H1 (cell line): Measurements from ENCODE around the gene ZNF839. TPM values are rescaled to one million over a fixed set of nuclear protein-coding genes. Genes with fewer than 3 reads are reported as not detected.

Experiments
- CTCF ChIA-PET: fragments of 300-600 bp; sonication (Branson Sonifier 250); formaldehyde crosslinking; loops from one replicate; lab custom pipeline; 2021; ENCODE audit not compliant: partially characterized antibody; lab: Charles Lee
- POLR2A ChIA-PET: fragments of 300-600 bp; sonication (Branson Sonifier 250); formaldehyde crosslinking; loops from one replicate; lab custom pipeline; 2021; ENCODE audit warnings: inconsistent platforms; ENCODE audit not compliant: partially characterized antibody; lab: Charles Lee
- DNase-seq, 2 experiments: peaks; one replicate each; pipeline versions ENCODE4 v3.0.0 to v3.0.0-alpha.2; 2010 to 2022; ENCODE audit warnings: low spot score in 2 of 2, low read depth in 1 of 2, mixed read lengths in 1 of 2
- FAIRE-seq: peaks from 2 replicates; lab custom pipeline; 2011; peaks lifted over from hg19 to GRCh38; lab: Jason Lieb, UNC
- H2AFZ ChIP-seq: 2 replicates; pipeline ENCODE4 v1.8.1; 2012; ENCODE audit warnings: low read length, inconsistent platforms
- H2AK5ac ChIP-seq: 2 replicates; pipeline ENCODE4 v1.6.1; 2013; ENCODE audit warnings: low read depth, low read length
- H2BK120ac ChIP-seq: replicated peaks from 2 replicates; pipeline ENCODE3; 2013; ENCODE audit warnings: low read depth, low read length, inconsistent platforms
- H2BK12ac ChIP-seq: 2 replicates; pipeline ENCODE4 v1.6.1; 2013; ENCODE audit warnings: low read depth, low read length
- H2BK15ac ChIP-seq: 2 replicates; pipeline ENCODE4 v1.6.1; 2013; ENCODE audit warnings: low read length
- H2BK20ac ChIP-seq: 2 replicates; pipeline ENCODE4 v1.6.1; 2013; ENCODE audit warnings: low read length
- H2BK5ac ChIP-seq: 2 replicates; pipeline ENCODE4 v1.6.1; 2013; ENCODE audit warnings: low read depth, low read length
- H3K14ac ChIP-seq: 2 replicates; pipeline ENCODE4 v1.6.1; 2013; ENCODE audit warnings: inconsistent platforms; ENCODE audit not compliant: insufficient read length
- H3K18ac ChIP-seq: 2 replicates; pipeline ENCODE4 v1.6.1; 2013; ENCODE audit warnings: low read length; ENCODE audit errors: extremely low read depth
- H3K23ac ChIP-seq: 2 replicates; pipeline ENCODE4 v1.6.1; 2013; ENCODE audit warnings: inconsistent platforms; ENCODE audit not compliant: insufficient read length
- H3K23me2 ChIP-seq: 2 replicates; pipeline ENCODE4 v1.6.1; 2013; ENCODE audit warnings: low read depth, low read length
- H3K27ac ChIP-seq: 2 replicates; pipeline ENCODE4 v1.6.1; 2011; ENCODE audit warnings: low read depth, low read length, inconsistent platforms
- H3K27me3 ChIP-seq, 4 experiments: replicated peaks in 1 of 4; 1 replicate in 1 of 4; 2 replicates in 3 of 4; pipeline versions ENCODE4 v1.6.1 to v1.8.1; 2011 to 2013; ENCODE audit warnings: low read length in 3 of 4, mild to moderate bottlenecking in 3 of 4, inconsistent platforms in 2 of 4, mixed read lengths in 2 of 4, moderate library complexity in 1 of 4; ENCODE audit not compliant: control insufficient read depth in 3 of 4, insufficient read depth in 3 of 4; ENCODE audit errors: extremely low read depth in 1 of 4
- H3K36me3 ChIP-seq, 4 experiments: 2 replicates each; pipeline versions ENCODE4 v1.6.1 to v1.8.1; 2011 to 2013; ENCODE audit warnings: mild to moderate bottlenecking in 4 of 4, low read length in 3 of 4, moderate library complexity in 2 of 4, control low read depth in 1 of 4, inconsistent platforms in 1 of 4; ENCODE audit not compliant: insufficient read depth in 4 of 4, control insufficient read depth in 2 of 4
- H3K4ac ChIP-seq: replicated peaks from 2 replicates; pipeline ENCODE3; 2013; ENCODE audit warnings: low read length, low read depth, mixed read lengths, inconsistent platforms; ENCODE audit not compliant: insufficient read length
- H3K4me1 ChIP-seq, 4 experiments: replicated peaks in 1 of 4; 1 replicate in 1 of 4; 2 replicates in 3 of 4; pipeline versions ENCODE4 v1.6.1 to v1.8.1; 2011 to 2013; ENCODE audit warnings: low read length in 3 of 4, inconsistent platforms in 2 of 4, mixed read lengths in 1 of 4; ENCODE audit not compliant: insufficient read depth in 4 of 4, control insufficient read depth in 3 of 4
- H3K4me2 ChIP-seq, 2 experiments: 2 replicates each; pipeline versions ENCODE4 v1.6.1 to v1.8.1; 2011 to 2013; ENCODE audit warnings: low read depth in 2 of 2, low read length in 2 of 2, control low read depth in 1 of 2, inconsistent platforms in 1 of 2, mild to moderate bottlenecking in 1 of 2; ENCODE audit not compliant: insufficient read depth in 1 of 2
- H3K4me3 ChIP-seq, 4 experiments: fragments of 200-600, 300-600 bp in 1 of 4; sonication (generic), shearing (Covaris generic), sonication (Bioruptor Twin) in 1 of 4; 2 replicates each; pipeline versions ENCODE4 v1.5.1 to v1.8.1; 2011 to 2016; ENCODE audit warnings: low read length in 4 of 4, low read depth in 3 of 4, control low read depth in 2 of 4, inconsistent platforms in 2 of 4, mild to moderate bottlenecking in 2 of 4, mixed read lengths in 1 of 4, moderate library complexity in 1 of 4; ENCODE audit not compliant: insufficient read depth in 2 of 4; ENCODE audit errors: extremely low read depth in 1 of 4
- H3K56ac ChIP-seq: replicated peaks from 2 replicates; pipeline ENCODE3; 2013; ENCODE audit warnings: low read depth, mild to moderate bottlenecking, mixed read lengths, low read length, inconsistent platforms; ENCODE audit not compliant: insufficient read length
- H3K79me1 ChIP-seq: 2 replicates; pipeline ENCODE4 v1.6.1; 2013; ENCODE audit warnings: low read depth, low read length, control low read depth
- H3K79me2 ChIP-seq, 2 experiments: 2 replicates each; pipeline versions ENCODE4 v1.6.1 to v1.8.1; 2012 to 2013; ENCODE audit warnings: low read length in 2 of 2, mild to moderate bottlenecking in 2 of 2, inconsistent platforms in 1 of 2; ENCODE audit not compliant: insufficient read depth in 2 of 2, control insufficient read depth in 1 of 2
- H3K9ac ChIP-seq, 4 experiments: replicated peaks in 1 of 4; 1 replicate in 1 of 4; 2 replicates in 3 of 4; pipeline versions ENCODE4 v1.6.1 to v1.8.1; 2011 to 2013; ENCODE audit warnings: low read depth in 3 of 4, low read length in 3 of 4, control low read depth in 2 of 4, mild to moderate bottlenecking in 2 of 4, moderate library complexity in 2 of 4, inconsistent platforms in 1 of 4; ENCODE audit errors: extremely low read depth in 1 of 4
- H3K9me3 ChIP-seq, 2 experiments: 2 replicates each; pipeline versions ENCODE4 v1.6.1 to v1.8.1; 2012 to 2013; ENCODE audit warnings: mild to moderate bottlenecking in 2 of 2, moderate library complexity in 2 of 2, control low read depth in 1 of 2, inconsistent platforms in 1 of 2, low read depth in 1 of 2, low read length in 1 of 2, mixed read lengths in 1 of 2; ENCODE audit not compliant: insufficient read depth in 2 of 2
- H4K20me1 ChIP-seq, 2 experiments: replicated peaks in 1 of 2; 2 replicates each; pipeline versions ENCODE3 to v1.8.1; 2011 to 2013; ENCODE audit warnings: inconsistent platforms in 2 of 2, low read length in 2 of 2, mild to moderate bottlenecking in 1 of 2; ENCODE audit not compliant: insufficient read depth in 2 of 2, control insufficient read depth in 1 of 2
- H4K5ac ChIP-seq: 2 replicates; pipeline ENCODE4 v1.6.1; 2013; ENCODE audit warnings: low read length, low read depth, mixed read lengths, inconsistent platforms; ENCODE audit not compliant: insufficient read length
- H4K8ac ChIP-seq: 2 replicates; pipeline ENCODE4 v1.8.0; 2013; ENCODE audit warnings: mild to moderate bottlenecking, moderate library complexity, low read length, inconsistent platforms; ENCODE audit not compliant: insufficient read depth; ENCODE audit errors: extremely low read depth
- H4K91ac ChIP-seq: replicated peaks from 2 replicates; pipeline ENCODE3; 2013; ENCODE audit warnings: low read length, mixed read lengths, inconsistent platforms; ENCODE audit not compliant: insufficient read length
- BCL11A ChIP-seq, 2 experiments: IDR thresholded peaks; one replicate each; pipeline ENCODE4 v1.6.1; 2011; ENCODE audit warnings: low read depth in 2 of 2, low read length in 2 of 2, mild to moderate bottlenecking in 2 of 2
- BRCA1 ChIP-seq: IDR thresholded peaks from 2 replicates; pipeline ENCODE4 v1.6.1; 2012; ENCODE audit warnings: low read depth, low read length, improper control_type of control experiment
- GABPA ChIP-seq: IDR thresholded peaks from 2 replicates; pipeline ENCODE4 v1.6.1; 2011; ENCODE audit warnings: mild to moderate bottlenecking, low read length, moderate library complexity, borderline replicate concordance; ENCODE audit not compliant: insufficient read depth
- POLR2A ChIP-seq, 2 experiments: IDR thresholded peaks; 1 replicate in 1 of 2; 2 replicates in 1 of 2; pipeline ENCODE4 v1.6.1; 2011; ENCODE audit warnings: low read depth in 2 of 2, low read length in 2 of 2, mild to moderate bottlenecking in 2 of 2; ENCODE audit errors: control extremely low read depth in 1 of 2
- RBBP5 ChIP-seq: IDR thresholded peaks from 2 replicates; pipeline ENCODE4 v1.7.1; 2012; ENCODE audit warnings: low read depth, mild to moderate bottlenecking, inconsistent platforms, low read length, moderate library complexity, borderline replicate concordance
- WGBS, 2 experiments: shearing (Covaris generic) in 1 of 2; methylation state at CpG; one replicate each; pipeline versions ENCODE4 v1.1.6 to v1.1.7; 2013 to 2015; ENCODE audit warnings: low lambda C conversion rate in 2 of 2, mixed read lengths in 2 of 2, inconsistent platforms in 1 of 2, low coverage in 1 of 2, missing lambda C conversion rate in 1 of 2; ENCODE audit not compliant: insufficient replicate concordance in 2 of 2, insufficient coverage in 1 of 2, insufficient read length in 1 of 2; ENCODE audit errors: extremely low coverage in 1 of 2, missing lambda C conversion rate in 1 of 2; 5-methylcytosine and 5-hydroxymethylcytosine counted together
- polyA plus RNA-seq, 7 experiments: library from polyadenylated mRNA; depleted of rRNA in 3 of 7; stranded (reverse) in 5 of 7; unstranded in 2 of 7; fragments of >200 nt in 5 of 7; fragments of 200-250 nt in 2 of 7; gene quantifications; 1 replicate in 5 of 7; 2 replicates in 1 of 7; 4 replicates in 1 of 7; pipeline versions ENCODE4 v1.2.1 to v1.2.3, GENCODE V29; 2011 to 2013; ENCODE audit warnings: missing spikeins in 2 of 7, mixed read lengths in 2 of 7
- total RNA-seq: library from RNA; stranded (reverse); fragmentation: NEBNext Ultra II Directional; extraction: Animal tissue kit (Norgen Biotek cat#: 25700); gene quantifications from 2 replicates; pipeline ENCODE4 v1.2.1, GENCODE V29; 2021

ZNF839 gene
- total and polyA plus RNA-seq, 2 of the 8 experiments (the other 6 are each of a cell fraction or from before 2014, with no cell fraction given) = 8.1 to 9.4 TPM

GRCh38 chr14:102362084-102362483 is 42.5 kb downstream of the ZNF839 start:
- WGBS, 2 experiments = 65% methylated on average over 4 of the region's 4 CpGs; no CpG with 5 or more reads in 1 of the 2 experiments
- Histone ChIP-seq H3K14ac (no peak overlapping the region), H3K18ac (no peak overlapping the region), H4K20me1 (no peaks in the 10 kb centered on the region), H2BK12ac (no peak overlapping the region), H3K9me3 (no peaks in the 10 kb centered on the region), H2BK15ac (no peak overlapping the region), H3K23me2 (peaks cover 9% of the 10 kb centered on the region)
- FAIRE-seq = no peak
- no peak for TF ChIP-seq BRCA1
- TF ChIP-seq POLR2A (IDR thresholded peaks at IDR 0.05; ENCODE audit: control extremely low read depth in 1 of 2, low read depth in 2 of 2, low read length in 2 of 2) = no peak
- TF ChIP-seq BCL11A (IDR thresholded peaks at IDR 0.05; ENCODE audit: low read depth in 2 of 2, low read length in 2 of 2) = no peak
- no peak for TF ChIP-seq GABPA
- no peak for TF ChIP-seq RBBP5
- TF ChIP-seq, all 59 proteins: peak for 0
- POLR2A ChIA-PET = interaction anchor here (1.4 to 2.0 kb wide), 3 partner anchors 11 to 13 kb away, joined by 3 to 8 read pairs (median 4); no protein-coding TSS in a partner anchor
- Histone ChIP-seq H2BK120ac (no peak overlapping the region), H3K56ac (no peak overlapping the region), H3K27me3 (no peaks in the 10 kb centered on the region), H4K91ac (no peak overlapping the region), H3K36me3 (peaks cover 0 to 14% (median 2%) of the 10 kb centered on the region in 4 experiments; a peak in 3 of 8 replicates), H3K4me3 (peak overlapping the region; percentile 68 to 94 (median 86)), H3K23ac (no peak overlapping the region), H3K79me1 (peaks cover 10% of the 10 kb centered on the region), H3K4me1 (peaks cover 2 to 10% (median 4%) of the 10 kb centered on the region in 4 experiments; a peak in 4 of 7 replicates), H3K4me2 (peak overlapping the region; percentile 93 to 96), H2BK5ac (no peak overlapping the region), H3K9ac (peak overlapping the region in 3 of 4 experiments; percentile 74 to 78 (median 77); a peak in 6 of 7 replicates), H2AFZ (peak overlapping the region; percentile 80), H4K8ac (no peak overlapping the region), H3K79me2 (peaks cover 0 to 21% of the 10 kb centered on the region in 2 experiments; a peak in 3 of 4 replicates), H2AK5ac (no peak overlapping the region), H4K5ac (no peak overlapping the region), H3K27ac (no peak overlapping the region), H3K4ac (no peak overlapping the region), H2BK20ac (no peak overlapping the region)
- CTCF ChIA-PET = interaction anchor here (1.1 to 1.8 kb wide), 2 partner anchors 43 to 136 kb away, joined by 4 to 7 read pairs; partner anchors contain the start of gene ZNF839
- no peak for DNase-seq
